Muscle of arm (tissue), 14 donors: ENCODE measurements around the gene TRAPPC2L. TPM values are rescaled to one million over a fixed set of nuclear protein-coding genes. Genes with fewer than 3 reads are reported as not detected.
A peak's percentile ranks its signal among the peaks of the same experiment; 100 is the strongest.

Experiments
- DNase-seq: peaks from one replicate; pipeline ENCODE4 v3.0.0-alpha.2; 2013
- long read RNA-seq, 11 donors: transcript quantifications; one replicate each; lab custom pipeline, GENCODE V29; 2026
- polyA plus RNA-seq, 12 donors: library from polyadenylated mRNA; unstranded; fragments of 120-200 nt; gene quantifications; one replicate each; pipeline ENCODE4 v1.2.1, GENCODE V29; 2013; ENCODE audit not compliant: insufficient read length in 12 of 12

The TRAPPC2L gene, protein sequence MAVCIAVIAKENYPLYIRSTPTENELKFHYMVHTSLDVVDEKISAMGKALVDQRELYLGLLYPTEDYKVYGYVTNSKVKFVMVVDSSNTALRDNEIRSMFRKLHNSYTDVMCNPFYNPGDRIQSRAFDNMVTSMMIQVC
- polyA plus RNA-seq: 10 to 100 TPM in 11 of 12 donors, not detected in 1; 30.6 to 57.5 (median 50.9) TPM
- long read RNA-seq, donor 1, transcript TRAPPC2L-201 (5 exons, 2,215 nt): major isoform, 15 of 53 reads
- long read RNA-seq, donor 1, partial matches to known transcripts: 0 of 53 reads
- long read RNA-seq, donor 1, other reads (novel, unspliced or antisense): 33 of 53 reads
- long read RNA-seq, donor 2, transcript TRAPPC2L-201 (5 exons, 2,215 nt): major isoform, 14 of 41 reads
- long read RNA-seq, donor 2, partial matches to known transcripts: 0 of 41 reads
- long read RNA-seq, donor 2, other reads (novel, unspliced or antisense): 27 of 41 reads
- long read RNA-seq, donor 3, partial matches to known transcripts: 0 of 13 reads
- long read RNA-seq, donor 3, other reads (novel, unspliced or antisense): 8 of 13 reads
- long read RNA-seq, donor 4, transcript TRAPPC2L-201 (5 exons, 2,215 nt): major isoform, 7 of 22 reads
- long read RNA-seq, donor 4, partial matches to known transcripts: 0 of 22 reads
- long read RNA-seq, donor 4, other reads (novel, unspliced or antisense): 13 of 22 reads
- long read RNA-seq, donor 5, transcript TRAPPC2L-201 (5 exons, 2,215 nt): major isoform, 10 of 53 reads
- long read RNA-seq, donor 5, partial matches to known transcripts: 0 of 53 reads
- long read RNA-seq, donor 5, other reads (novel, unspliced or antisense): 38 of 53 reads
- long read RNA-seq, donor 6, transcript TRAPPC2L-201 (5 exons, 2,215 nt): major isoform, 7 of 33 reads
- long read RNA-seq, donor 6, partial matches to known transcripts: 0 of 33 reads
- long read RNA-seq, donor 6, other reads (novel, unspliced or antisense): 20 of 33 reads
- long read RNA-seq, donor 7, transcript TRAPPC2L-201 (5 exons, 2,215 nt): major isoform, 9 of 21 reads
- long read RNA-seq, donor 7, partial matches to known transcripts: 0 of 21 reads
- long read RNA-seq, donor 7, other reads (novel, unspliced or antisense): 9 of 21 reads
- long read RNA-seq, donor 8, transcript TRAPPC2L-201 (5 exons, 2,215 nt): major isoform, 10 of 43 reads
- long read RNA-seq, donor 8, partial matches to known transcripts: 5 of 43 reads
- long read RNA-seq, donor 8, other reads (novel, unspliced or antisense): 25 of 43 reads
- long read RNA-seq, donor 9, transcript TRAPPC2L-201 (5 exons, 2,215 nt): major isoform, 10 of 30 reads
- long read RNA-seq, donor 9, partial matches to known transcripts: 0 of 30 reads
- long read RNA-seq, donor 9, other reads (novel, unspliced or antisense): 16 of 30 reads
- long read RNA-seq, donor 10, transcript TRAPPC2L-201 (5 exons, 2,215 nt): major isoform, 12 of 36 reads
- long read RNA-seq, donor 10, partial matches to known transcripts: 0 of 36 reads
- long read RNA-seq, donor 10, other reads (novel, unspliced or antisense): 23 of 36 reads
- long read RNA-seq, donor 11, transcript TRAPPC2L-201 (5 exons, 2,215 nt): major isoform, 13 of 44 reads
- long read RNA-seq, donor 11, partial matches to known transcripts: 0 of 44 reads
- long read RNA-seq, donor 11, other reads (novel, unspliced or antisense): 30 of 44 reads

DNA sequence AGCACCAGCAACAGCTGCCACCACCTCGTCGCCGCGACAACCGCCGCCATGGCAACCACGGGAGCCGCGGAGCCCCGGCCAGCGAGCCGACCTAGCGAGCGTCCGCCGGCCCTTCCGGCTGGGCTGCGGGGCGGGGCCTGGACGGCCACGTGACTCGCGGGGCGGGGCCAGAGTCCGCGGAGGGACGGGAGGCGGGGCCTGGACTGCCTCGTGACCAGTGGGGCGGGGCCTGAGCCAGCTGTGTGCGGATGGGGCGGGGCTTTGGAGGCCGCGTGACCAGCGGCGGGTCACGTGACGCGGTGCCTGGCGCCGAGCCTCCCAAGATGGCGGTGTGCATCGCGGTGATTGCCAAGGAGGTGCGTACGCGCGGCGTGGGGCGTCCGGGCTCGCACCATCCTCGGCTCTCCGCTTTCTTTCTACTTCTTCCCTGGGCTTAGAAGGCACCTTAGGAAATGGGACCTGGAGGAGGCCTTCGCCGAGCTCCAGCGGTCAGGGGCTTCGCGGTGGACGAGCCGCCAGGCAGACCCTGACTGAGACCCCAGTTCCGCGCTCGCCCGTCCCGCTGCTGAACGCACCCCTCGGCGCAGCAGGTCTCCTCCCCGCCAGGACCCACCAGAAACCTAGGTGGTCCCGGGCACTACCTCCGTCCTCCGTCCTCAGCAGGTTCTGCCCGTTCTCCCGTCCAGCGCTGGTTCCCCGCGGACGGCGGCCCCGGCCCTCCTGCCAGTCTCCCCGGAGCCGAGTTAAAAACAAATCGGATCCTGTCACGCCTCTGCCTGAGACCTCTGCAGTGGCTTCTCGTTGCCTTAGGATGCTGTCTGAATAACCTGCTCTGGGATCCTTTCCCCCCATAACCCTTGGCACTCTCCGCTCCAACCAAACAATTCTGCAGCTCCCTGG lies at the start of gene TRAPPC2L, which contains the start of gene GALNS:
Gene TRAPPC2L, plus strand, starts transcription at position 300 of the 900 bp plus-strand sequence. Its CDS starts 24 bp downstream, at position 324.
Gene GALNS, minus strand, starts transcription at position 120 of the 900 bp plus-strand sequence. Its CDS starts 70 bp downstream, at position 50.
- DNase-seq: peak; percentile 97

DNA sequence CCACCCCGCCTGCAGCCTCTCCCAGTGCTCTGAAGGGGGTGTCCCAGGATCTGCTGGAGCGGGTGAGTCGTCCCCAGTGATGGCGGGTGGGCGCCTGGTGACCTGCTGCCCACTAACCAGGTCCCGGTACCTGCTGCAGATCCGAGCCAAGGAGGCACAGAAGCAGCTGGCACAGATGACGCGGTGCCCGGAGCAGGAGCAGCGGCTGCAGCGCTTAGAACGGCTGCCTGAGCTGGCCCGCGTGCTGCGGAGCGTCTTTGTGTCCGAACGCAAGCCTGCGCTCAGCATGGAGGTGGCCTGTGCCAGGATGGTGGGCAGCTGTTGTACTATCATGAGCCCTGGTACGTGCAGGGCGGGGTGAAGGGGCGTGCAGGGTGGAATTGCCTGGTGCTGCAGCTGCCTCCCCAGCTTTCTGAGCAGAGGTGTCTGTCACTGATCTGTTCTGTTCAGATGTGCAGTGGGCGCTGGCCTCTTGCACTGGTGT lies 49.7 kb upstream of the TRAPPC2L start:
- no peak for DNase-seq

DNA sequence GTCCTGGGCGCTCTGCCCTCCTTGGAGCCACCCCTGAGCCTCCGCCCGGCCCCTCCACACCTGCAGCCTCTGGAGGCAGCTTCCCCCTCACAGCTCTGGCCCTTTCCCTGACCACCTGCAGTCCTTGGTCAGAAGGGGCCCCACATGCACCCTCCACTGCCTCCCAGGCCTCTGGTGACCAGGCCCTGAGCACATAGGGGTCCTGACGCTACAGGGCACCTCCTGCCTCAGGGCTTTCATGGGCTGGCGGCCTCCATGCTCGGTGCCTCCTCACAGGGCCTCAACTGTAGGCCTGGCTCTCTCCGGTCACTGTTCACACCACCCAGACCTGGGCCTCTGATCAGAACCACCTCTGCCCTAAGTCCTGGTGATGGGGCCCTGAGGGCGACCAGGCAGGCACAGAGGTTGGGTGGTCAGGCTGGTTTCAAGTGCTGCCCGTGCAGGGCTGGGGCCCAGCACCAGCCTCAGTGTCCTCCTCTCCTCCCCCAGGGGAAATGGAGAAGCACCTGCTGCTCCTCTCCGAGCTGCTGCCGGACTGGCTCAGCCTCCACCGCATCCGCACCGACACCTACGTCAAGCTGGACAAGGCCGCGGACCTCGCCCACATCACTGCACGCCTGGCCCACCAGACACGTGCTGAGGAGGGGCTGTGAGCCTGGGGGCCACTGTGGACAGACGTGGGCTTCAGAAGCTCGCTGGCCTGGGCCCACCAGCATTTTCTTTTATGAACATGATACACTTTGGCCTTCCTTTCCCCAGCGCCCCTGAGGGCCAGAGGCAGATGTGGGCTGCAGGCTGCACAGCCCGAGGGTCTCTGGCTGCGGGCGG lies 49.1 kb upstream of the TRAPPC2L start:
- no peak for DNase-seq

DNA sequence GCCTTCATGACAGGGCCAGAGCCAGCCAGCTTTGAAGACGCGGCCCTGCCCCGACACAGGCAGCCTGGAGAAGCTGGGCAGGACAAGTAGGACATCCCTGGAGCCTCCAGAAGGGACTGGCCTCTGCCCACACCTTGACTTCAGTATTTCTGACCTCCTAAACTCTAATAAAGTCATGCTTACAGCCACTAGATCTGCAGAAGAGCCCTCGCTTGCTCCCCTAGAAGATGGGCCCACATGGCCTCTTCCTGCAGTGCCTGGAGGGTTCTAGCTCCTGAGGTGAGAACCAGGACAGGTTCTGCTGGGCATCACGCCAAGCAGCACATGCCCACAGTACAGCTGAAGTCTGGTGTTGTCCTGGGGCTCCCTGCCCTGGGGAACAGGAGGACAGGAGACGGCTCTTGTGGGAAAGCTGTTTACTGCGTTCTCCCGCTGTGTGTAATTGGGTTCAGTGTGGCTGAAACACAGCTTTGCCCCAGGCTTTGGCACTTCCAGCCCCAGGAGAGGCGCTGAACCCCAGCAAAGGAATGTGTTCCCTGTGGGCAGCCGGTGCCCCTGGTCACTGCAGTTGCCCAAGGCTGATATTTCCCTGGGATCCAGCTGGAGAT lies 47.8 kb upstream of the TRAPPC2L start:
- DNase-seq: no peak

DNA sequence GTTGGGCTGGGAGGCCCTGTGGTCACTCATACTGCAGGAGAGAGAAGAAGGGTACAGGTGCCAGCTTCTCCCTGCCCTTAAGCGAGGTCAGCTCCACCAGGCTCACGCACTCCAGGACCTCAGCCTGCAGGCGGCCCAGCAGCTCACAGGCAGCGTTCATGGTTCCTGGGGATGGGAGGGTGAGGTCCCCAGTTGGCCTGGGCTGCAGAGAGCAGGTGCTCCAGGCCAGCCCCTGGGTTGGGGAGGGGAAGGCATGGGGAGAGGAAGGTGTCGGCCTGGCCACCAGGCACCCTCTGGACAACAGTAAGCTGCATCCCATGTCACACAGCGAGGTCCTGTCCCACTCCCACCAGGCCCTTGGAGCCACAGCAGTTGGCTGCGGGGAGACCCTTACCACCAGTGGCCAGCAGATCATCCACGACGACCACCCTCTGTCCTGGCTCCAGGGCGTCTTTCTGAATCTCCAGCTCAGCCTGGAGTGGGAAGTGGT lies 47.2 kb upstream of the TRAPPC2L start:
- no peak for DNase-seq

DNA sequence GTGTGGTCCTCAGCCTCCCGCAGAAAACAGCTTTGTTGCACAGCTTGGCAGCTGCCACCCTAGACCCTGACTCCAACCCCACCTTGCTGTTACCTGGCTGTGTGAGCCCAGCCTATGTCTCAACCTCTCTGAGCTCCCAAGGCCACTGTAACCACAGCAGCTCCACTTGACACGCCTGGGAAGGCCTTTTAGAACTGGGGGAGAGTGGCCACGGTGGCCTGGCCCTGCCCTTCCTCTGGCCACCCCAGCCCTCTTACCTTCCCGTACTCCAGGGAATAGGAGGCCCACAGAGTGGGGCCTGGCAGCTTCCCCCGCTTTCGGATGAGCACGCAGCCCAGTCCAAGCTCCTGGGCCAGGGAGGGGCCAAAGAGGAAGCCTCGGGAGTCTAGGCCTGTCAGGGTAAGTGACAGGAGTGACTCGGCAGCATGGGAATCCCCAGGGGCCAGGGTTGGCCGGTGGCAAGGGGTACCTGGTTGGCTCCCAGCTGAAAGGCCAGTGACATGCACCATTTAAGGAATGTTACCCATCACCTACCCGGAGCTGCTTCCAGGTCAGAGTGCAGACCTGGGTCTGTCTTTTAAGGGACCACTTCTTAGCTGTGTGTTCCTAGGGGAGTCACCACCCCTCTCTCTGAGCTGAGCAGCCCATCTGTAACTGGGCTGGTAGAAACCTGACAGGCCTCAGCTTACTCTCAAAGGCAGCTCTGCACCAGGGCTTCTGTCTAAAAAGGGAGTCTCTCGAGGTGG lies 46.6 kb upstream of the TRAPPC2L start:
- no peak for DNase-seq

DNA sequence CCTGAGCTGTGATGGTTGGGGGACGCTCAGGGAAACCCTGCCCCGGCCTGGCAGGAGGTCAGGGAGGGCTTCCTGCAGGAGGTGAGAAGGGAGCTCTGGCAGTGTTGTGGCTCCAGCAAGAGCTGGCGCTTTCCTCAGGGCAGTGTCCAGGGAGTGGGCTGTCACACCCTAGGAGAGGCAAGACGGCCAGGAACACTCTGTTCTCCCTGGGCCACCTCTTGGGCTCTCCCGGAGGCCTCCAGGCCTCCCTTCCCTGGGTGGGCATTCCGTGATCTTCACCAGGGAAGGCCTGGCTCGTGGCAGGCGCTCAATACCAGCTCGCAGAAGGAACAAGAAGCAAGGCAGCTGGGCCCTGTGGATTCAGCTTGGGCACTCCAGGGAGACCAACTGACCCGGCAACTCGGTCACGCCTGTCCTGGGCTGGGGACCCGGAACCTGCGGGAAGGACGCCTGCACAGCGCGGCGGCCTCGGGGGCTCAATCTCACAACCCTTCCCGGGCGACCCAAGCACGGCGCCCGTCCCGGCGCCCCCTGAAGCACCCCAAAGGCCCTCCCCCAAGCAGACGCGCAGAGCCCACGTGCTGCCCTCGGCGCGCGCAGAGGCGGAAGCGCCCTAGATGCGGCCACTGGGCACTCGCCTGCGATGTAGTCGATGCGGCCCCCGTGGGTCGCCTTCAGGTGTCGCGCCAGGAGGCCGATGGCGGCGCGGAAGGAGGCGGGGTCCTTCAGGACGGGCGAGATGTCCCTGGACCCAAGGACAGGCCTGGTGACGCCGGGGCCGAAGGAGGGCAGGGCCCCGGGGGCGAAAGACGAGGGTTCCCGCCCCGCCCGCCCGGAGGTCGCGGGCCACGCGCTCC lies 45.8 kb upstream of the TRAPPC2L start:
- DNase-seq: peak; percentile 90

DNA sequence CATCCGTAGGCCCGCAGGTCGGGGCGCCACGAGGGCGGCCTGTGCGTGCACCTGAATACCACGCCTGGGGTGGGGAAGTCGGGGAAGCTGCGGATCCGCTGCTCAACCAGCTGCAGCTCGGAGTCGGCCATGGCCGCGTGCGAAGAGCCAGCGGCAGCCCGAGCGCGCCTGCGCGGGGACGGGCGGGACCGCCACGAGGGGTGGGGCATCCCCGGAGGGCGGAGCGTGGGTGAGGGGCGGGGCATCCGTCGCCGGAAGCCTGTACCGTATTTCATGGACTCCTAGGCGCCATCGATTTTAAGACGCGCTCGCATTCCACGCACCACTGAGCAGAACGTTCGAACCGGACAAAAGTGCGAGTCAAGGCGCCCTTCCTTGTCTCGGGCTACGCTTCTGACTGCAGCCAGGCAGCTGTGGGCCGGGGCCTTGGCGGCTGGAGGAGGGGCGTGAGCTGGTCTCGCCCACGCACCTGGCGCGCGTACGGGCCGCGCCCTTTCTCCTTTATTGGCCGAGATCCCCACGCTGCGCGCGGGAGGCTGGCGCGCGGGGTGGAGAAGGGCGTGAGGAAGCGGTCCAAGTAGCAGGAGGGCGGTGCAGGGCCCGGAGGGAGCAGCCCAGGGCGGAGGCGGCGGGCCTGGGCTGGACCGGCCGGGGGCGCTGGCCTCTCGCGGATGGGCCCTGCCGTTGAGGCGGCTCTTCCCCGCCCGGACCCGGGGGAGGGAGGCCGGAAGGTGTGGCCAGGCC lies 45.0 kb upstream of the TRAPPC2L start, which contains the start of gene APRT:
Gene APRT, minus strand, starts transcription at position 160 of the 744 bp plus-strand sequence. Its CDS starts 29 bp downstream, at position 131.
- peak; percentile 95 for DNase-seq

DNA sequence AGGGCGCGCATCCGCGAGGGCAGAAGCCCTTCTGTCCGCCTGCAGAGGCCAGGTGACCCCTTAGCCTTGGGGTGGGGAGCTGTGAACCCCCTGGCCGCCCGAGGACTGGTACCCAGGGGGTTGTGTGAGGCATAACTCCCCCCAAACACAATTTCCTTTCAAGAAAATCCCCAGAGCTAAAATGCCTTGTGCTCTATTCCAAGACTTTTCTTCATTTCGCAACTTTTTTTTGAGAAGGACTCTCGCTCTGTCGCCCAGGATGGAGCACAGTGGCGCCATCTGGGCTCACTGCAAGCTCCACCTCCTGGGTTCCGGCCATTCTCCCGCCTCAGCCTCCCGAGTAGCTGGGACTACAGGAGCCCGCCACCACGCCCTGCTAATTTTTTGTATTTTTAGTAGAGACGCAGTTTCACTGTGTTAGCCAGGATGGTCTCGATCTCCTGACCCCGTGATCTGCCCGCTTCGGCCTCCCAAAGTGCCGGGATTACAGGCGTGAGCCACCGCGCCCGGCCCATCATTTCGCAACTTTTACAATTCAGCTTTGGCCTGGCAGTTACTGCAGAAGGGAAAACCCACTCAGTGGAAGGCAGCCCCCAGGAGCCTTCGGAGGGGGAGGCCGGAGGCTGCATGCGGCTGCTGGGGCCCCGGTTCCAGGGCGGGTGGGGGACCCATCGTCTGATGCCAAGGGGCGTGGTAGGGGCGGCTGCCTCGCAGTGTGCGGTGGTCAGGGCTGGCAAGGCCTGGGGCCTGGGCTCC lies 44.2 kb upstream of the TRAPPC2L start:
- DNase-seq: no peak

DNA sequence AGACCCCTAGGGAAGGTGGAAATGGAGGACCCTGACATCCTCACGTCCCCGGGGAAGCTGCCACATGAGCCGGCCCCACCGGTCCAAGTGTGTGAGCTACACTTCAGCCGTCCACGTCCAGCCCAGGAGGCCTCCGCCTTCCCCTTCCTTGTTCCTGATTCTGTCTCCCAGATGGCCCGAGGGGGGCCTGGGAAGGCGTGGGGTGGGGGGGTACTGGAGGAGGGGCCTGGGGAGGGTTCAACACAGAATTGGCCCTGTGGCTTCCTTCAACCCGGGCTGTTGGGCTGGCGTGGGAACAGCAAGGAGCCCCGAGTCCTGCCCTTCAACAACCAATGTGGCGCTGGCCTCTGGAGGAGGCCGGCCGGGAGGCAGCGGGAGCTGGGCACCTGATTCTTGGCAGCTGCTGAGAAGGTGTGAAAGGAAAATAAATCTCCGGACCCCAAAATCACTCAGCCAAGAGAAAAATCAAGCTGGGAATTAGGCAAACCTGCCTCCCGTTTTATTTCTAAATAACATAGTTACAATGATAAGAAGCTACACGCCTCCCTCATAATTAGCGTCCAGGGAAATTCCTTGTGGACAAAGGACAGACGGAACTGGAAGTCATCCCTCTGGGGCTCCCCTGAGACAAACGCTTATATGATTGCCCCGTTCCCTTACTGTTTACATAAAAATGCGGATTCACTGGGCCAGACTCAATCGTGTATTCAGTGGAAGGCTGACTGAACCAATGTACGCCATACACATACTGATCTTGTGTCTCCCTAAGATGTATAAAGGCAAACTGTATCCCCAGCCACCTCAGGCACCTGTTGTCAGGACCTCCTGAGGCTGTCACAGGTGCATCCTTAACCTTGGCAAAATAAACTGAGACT lies 43.4 kb upstream of the TRAPPC2L start:
- no peak for DNase-seq

DNA sequence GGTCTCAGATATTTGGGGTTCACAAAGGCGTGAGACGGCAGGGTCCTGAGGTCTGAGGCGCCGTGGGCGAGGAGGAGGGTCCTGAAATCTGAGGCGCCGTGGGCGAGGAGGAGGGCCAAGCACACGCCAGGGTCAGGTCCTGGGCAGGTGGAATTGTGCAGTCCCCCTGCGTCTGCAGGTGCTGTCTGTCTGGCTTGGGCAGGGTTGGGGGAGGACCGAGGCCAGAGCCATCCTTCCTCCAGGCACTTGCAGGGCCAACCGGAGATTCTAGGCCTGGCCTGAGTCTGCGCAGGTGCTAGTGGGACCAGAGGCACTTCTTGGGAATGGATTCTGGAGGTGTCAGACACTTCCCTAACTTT lies 42.8 kb upstream of the TRAPPC2L start:
- no peak for DNase-seq

DNA sequence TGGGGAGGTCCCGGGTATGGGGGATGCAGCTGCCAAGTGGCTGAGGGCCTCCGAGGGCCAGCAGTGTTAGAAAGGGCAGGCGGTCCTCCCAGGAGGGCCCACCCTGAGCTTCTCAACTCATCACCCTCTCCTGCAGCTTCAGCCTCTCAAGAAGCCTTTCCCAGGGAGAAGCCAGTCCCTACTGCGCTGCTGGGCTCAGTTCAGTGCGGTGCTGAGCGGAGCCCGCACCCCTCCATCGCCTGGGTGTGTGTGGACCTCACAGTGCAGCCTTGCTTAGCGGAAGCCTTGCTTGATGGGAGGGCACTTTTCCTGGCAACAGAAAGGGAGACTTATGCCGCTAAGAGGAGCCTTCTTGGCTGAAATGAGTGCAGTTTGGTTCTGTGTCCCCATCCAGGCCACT lies 41.7 kb upstream of the TRAPPC2L start:
- no peak for DNase-seq

DNA sequence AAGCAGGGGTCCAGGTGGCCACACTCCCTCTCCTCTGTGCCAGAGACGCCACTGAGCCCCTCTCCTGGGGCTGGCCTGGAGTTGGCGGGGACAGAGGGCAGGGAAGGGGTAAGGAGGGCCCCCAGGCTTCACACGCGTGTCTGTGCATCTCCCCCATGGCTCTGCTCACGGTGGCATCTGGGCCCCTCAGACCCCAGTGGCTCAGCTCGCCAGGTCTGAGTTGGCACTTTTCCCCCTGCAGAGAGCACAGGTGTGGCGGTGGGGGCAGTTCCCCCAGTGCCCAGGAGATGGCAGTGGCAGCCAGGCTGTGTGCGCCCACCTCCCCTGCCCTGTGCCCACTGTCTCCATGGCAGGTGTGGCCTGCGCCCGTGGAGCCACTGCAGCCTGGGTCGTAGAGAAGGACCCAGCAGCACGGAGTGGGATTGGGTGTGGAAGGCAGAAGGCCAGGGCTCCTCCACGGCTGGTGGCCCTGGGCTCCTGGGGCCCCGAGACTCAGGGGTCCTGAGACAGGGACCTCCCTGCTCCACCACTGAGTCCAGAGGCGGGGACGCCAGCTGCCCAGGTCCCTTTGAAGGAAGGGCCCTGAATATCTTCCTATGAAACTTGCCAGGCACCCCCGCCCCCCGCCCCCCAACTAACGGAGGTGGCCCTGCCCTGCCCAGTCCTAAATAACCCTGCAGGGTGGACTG lies 40.9 kb upstream of the TRAPPC2L start:
- no peak for DNase-seq
